A375 (cell line): Measurements from ENCODE around the gene RPS13. TPM values are rescaled to one million over a fixed set of nuclear protein-coding genes. Genes with fewer than 3 reads are reported as not detected.
A peak's percentile ranks its signal among the peaks of the same experiment; 100 is the strongest.

ENCODE experiments used
- small RNA-seq: library from RNA; depleted of rRNA; stranded (forward); fragments of <200 nt; gene quantifications from one replicate; pipeline ENCODE3, GENCODE V24; 2014
- total RNA-seq: library from RNA; depleted of rRNA; stranded (reverse); fragments of >200 nt; shearing (Covaris generic); gene quantifications from 2 replicates; pipeline ENCODE4 v1.2.3, GENCODE V29; 2014; rRNA removed

RPS13 gene
- 1,077 and 1,303 TPM in 2 replicates for total RNA-seq

DNA sequence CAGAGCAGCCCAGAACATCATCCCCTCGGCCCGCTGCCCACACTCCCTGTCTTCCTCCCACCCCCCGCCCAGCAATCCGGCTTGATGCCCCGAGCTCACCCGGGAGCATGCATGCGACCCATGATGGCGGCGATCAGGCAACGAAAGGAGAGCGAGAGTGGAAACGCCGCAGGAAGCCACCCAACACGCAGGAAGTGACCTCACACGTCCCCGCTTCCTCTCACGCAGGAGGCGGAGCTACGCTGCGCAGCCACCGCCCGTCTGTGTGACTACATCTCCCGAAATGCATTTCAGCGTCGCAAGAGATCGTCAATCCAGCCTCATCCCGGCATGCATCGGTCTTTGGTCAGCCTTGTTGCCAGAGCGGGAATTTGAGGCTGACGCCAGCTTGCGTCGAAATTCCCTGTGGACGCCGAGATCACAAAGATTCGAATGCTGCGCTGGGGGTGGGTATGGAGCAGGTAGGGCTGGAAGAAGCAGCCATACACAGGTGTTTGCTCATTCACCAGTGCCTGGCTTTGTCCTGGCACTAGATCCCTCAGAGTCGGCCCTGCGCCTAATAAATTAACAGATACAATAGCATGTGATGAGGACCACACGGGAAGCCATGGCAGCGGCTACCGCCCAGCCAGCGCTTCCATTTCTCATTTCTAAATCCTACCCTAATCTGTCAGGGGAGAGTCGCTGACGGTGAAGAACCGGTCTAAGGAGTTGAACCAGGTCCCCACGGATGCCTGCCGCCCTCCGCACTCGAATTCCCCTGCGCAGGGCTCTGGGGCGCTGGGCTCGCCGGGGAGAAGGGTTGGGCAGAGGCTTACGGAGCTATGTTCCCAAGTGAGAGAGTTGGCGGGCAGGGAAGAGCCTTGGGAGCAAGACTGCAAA, at the start of gene RPS13:
TSS of gene RPS13 (minus strand) at position 148 of the 882 bp plus-strand sequence. CDS start at position 122, 26 bp downstream.

Small RNAs within 50 kb of the gene (small RNA-seq; reads per million reads assigned to genes)
- gene RNU6-593P = not detected
- gene SNORD14A = 70.2 reads per million, percentile 95 among the genes with 10 or more reads in this experiment
- gene SNORD14B = not detected

Other genes with a start within 250 kb of the RPS13 start
- 0.96 and 1.0 TPM in 2 replicates for gene PLEKHA7, start 63.3 kb downstream of the RPS13 start, total RNA-seq
- gene PIK3C2A, start 130.3 kb upstream of the RPS13 start, total RNA-seq = 11.0 and 23.5 TPM in 2 replicates
- 36.8 and 39.3 TPM in 2 replicates for gene NUCB2, start 199.1 kb upstream of the RPS13 start, total RNA-seq